ENCODE data around the gene MSANTD2.

The MSANTD2 gene

DNA sequence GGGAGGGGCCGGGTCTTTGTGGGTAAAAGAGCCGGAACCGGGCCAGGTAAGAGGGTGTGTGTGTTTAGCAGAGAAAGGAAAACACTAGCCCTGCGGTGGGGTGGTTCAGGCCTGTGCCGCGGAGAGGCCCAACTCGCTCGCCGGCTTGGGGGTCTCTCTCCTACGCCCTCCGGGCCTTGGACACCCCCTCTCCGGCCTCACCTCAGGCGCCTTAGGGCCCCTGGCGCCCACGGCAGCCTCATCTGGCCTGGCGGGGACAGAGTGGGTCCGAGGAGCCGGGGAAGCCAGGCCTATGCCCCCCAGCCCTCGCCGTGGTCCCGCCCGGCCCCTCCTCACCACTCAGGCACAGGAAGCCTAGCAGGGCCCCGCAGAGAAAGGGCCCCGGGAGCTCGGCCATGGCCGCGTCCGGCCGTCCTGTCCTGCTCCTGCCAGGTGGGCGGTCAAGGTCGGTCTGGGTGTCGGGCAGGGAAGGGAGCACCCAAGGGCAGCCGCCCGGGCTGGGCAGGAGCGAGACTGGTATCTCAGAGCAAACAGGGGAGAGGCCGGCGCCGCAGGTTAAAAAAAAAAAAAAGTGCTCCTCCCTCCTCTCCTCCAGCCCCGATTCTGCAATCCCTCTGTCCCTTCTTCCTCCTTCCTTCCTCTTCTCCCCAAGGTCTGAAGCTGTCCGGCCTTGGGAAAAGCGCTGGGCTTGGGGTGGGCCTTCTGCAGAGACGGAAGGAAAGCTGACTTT lies 48.3 kb downstream of the MSANTD2 start, which contains the start of gene VSIG2:
Gene VSIG2, minus strand, starts transcription at position 515 of the 730 bp plus-strand sequence. Its CDS starts 118 bp downstream, at position 397.
- DNase-seq: peak; percentile 23

DNA sequence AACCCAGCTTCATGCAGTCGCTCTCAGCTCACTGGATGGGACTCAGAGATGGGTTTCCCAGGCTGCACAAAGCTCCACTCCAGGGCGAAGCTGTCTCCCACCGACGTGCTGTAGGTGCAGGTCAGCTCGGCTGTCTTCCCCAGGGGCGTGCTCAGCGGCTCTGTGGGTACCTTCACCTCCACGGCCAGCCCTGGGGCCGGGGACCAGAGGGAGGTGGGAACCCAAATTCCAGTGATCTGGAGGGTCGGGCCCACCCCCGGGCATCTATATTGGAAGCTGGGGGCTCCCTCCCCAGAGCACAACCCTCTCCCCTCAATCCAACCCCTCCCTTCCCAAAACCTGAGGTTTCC lies 48.8 kb downstream of the MSANTD2 start:
- DNase-seq: no peak

DNA sequence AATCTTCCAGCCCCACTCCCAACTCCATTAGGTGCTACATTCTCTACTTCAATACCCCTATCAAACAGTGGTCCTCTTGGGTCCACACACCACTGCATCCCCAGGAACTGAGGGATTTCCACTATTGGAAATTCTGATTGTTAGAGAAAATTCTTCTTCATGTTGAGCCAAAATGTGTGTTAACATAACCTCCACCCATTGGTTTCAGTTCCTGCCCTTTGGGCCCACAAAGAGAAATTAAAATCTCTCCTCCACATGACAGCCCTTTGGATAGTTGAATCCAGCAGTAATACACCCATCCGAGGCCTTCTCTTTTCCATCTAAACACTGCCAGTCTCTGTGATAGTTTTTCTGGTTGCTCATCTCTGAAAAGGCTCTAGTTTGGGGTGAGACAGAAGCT lies 50.3 kb downstream of the MSANTD2 start:
- DNase-seq: no peak

DNA sequence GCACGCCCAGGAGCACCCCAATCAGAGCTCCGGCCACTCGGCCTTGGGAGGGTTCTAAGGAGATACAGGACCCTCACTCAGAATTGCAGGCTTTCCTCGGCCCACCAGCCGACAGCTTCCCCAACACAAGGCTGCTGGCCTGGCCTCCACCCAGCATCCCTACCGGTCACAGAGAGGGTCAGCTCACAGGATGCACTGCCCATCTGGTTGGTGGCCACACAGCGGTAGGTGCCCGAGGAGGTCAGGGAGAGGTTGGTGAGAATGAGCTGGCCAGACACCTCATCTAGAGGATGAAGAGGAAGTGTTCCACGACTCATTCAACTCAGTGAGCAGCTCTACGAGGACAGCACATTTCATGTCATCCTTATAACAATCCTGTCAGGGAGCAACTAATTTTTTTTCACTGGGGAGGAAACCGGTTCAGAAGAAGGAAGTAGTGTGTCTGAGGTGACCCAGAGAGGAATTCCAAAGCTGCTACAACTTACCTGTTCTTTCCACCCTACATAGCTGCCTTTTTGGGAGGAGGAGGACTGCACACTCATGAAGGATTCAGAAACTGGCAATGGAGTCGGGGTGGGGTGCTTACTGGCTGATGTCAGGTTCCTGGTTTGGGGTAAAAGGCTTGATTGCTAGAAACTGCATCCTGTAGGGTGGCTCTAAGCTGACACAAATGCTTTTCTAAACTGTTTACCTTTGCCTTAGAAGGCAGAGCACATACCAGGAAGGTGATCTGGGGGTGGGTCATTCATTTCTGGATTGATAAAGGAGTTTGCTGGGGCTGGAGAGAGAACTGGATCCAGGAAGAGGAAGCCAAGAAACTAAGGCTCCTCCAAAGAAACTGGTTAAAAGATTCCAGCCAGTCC lies 51.5 kb downstream of the MSANTD2 start:
- DNase-seq: no peak

DNA sequence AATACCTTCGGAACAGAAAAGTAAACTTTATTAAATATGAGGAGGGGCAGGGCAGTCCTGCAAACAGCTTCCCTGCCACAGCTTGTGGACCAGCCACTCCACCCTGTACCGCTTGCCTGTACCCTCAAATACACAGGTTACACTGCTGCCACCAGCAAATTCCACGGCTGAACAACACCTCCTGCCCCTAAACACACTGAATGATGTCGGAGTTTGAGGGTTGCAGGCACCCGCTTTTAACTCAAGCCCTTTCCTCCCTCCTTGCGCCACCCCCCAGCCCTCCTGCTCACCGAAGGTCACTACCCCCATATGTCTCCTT lies 52.1 kb downstream of the MSANTD2 start:
- DNase-seq: no peak

DNA sequence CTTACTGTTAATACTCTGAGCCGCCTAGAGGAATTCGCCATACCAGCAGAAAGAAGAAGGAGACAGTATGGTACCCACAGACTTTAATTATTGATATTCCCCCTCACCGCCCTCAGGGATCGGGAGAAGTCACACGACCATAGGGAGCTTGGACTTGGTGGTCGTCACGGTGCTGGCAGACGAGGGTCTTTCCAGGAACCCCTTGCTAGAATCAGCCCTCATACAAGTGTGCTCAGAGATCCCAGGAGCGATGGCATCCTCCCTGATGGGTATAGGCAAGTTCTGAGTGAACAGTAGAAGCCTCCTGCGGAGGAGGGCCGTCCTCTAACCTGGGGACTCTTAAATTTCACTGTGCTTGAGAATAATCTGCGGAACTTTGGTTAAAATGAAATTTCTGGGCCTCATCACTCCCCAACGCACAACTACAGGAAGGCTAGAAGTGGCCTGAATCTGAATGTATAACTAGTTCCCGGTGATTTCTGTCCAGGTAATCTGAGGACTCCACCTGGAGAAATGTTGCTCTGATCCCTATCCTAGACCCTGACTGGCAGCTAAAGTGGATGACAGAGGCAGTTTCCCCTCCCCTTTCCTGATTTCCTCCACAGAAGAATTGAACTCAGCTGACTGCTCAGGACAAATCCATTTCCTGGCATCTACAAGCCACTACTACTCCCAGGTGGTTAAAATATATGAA lies 52.7 kb downstream of the MSANTD2 start:
- no peak for DNase-seq

DNA sequence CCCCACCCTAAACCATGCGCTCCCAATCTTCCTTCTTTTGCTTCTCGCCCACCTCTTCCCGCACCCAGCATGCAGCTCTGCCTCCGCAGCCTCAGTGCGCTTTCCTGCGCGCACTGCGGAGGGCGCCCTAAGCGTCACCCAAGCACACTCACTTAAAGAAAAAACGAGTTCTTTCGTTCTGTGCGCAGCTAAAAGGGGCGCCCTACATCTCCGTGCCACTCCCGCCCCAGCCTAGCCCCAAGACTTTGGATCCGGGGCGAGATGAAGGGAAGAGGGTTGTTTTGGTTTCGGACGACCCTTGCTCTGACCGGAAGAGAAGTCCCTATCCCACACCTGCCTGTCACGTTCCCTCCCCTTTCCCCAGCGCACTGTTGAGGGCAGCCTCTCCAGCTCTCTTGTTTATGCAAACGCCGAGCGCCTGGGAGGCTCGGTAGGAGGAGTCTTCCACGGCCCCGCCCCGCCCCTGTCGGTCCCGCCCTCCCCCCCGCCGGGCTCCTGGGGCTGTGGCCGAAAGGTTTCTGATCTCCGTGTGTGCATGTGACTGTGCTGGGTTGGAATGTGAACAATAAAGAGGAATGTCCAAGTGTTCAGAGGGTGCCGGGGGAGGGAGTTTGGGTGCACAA lies 53.5 kb downstream of the MSANTD2 start:
- DNase-seq: peak; percentile 87

DNA sequence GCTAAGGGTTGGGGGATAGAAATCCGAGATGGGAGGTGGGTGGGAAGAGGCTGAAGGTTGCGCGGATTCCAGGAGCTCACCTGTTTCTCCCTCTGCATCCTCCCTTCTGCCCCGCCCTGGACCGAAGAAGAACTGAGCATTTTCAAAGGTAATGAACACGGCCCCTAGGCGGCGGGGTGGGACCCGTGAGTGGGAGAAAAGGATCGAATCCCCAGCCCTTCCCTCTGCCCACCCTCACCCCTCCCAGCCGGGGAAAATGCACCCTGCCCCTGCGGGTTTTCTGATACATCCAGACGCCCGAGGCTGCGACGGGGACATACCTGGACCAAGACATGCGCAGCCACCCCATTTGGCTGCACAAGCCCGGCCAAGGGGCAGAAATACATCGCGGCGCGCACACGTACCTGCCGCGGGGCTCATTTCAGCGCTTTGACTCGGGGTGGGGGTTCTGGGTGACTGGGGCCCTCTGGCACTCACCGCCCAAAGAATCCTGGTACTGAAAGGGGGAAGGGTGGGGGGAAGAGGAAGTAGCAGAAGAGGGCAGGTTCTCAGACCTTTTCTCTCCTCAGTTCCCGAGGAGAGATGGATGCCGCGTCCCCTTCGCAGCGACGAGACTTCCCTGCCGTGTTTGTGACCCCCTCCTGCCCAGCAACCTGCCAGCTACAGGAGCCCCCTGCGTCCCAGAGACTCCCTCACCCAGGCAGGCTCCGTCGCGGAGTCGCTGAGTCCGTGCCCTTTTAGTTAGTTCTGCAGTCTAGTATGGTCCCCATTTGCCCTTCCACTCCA lies 54.2 kb downstream of the MSANTD2 start:
- peak; percentile 52 for DNase-seq

DNA sequence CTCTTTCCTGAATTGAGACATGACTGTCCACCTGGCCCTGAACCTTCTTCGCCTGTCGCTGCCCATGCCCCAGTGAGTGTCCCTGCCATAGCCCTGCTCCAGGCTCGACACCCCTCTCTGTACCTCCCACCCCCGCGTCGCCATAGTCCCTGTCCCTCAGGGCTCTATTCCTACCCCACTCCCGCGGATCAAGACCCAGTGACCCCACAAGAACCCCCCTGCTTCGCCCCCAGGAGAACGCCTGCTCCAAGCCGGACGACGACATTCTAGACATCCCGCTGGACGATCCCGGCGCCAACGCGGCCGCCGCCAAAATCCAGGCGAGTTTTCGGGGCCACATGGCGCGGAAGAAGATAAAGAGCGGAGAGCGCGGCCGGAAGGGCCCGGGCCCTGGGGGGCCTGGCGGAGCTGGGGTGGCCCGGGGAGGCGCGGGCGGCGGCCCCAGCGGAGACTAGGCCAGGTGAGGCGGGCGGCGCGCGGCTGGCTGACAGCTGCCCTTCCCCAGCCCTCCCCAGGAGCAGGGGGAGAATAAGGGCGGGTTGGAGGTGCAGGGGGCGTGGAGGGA lies 54.9 kb downstream of the MSANTD2 start:
- DNase-seq: no peak

DNA sequence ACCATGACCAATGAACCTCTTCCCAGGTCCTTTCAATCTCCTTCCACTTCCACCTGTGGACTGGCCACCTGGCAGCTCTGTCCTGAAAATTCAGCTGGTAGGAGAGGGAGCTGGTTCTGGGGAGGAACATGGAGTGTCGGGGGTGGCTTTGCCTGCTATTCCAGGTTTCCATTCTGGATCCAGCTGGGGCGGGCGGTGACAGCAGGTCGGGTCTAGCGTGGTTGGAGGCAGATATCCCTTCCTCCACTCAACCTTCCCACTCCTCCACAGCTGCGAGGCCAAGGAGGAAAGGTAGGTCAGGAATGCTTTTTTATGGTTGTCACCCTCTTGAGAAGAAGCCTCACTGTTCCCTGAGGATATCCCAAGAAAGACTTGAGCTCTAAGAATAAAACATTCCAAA lies 57.2 kb downstream of the MSANTD2 start:
- no peak for DNase-seq

DNA sequence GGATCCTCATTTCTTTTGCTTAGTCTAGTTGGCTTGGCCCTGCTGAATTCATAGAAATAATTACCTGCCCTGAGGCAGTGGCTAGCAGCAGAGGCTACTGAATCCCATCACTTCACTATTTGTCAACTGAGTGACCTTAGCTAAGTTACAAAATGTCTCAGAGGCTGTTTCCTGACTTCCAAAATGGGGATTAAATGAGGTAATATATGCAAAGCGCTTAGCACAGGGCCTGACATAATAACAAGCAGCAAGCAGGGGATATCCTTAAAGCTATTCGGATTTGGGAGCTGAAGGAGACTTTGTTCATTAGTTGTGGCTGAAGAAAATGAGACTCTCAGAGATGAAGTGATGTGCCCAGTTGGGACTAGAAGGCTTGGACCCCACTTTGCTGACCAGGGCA lies 57.7 kb downstream of the MSANTD2 start:
- DNase-seq: no peak

DNA sequence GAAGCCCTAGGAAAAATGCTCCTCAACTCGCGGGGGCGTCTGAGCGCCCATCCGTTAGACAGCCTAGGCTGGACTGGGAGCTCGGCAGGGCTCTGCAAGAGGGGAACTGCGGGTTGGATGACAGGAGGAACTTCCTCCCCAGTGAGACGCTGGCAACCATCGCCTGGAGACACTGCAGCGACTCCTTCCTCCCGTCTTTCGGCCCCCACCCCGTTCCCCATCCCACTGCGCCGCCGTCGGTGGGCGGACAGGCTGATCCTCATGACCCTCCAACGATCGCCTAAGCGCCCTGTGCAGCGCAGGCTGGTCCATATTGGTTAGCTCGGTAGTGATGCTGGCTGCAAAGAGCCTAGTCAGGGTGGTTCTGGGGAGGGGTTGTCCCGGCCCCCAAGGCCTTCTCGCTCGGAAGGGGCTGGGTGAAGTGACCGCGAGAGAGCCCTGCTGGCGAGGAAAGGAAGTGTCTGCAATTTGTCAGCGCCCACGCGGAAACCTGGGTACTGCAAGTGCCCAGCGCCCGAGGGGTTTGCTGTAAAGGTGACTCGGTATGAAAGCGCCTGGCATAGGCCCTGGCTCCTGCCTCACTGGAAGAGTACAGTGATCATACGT lies 59.8 kb downstream of the MSANTD2 start:
- DNase-seq: peak; percentile 65

DNA sequence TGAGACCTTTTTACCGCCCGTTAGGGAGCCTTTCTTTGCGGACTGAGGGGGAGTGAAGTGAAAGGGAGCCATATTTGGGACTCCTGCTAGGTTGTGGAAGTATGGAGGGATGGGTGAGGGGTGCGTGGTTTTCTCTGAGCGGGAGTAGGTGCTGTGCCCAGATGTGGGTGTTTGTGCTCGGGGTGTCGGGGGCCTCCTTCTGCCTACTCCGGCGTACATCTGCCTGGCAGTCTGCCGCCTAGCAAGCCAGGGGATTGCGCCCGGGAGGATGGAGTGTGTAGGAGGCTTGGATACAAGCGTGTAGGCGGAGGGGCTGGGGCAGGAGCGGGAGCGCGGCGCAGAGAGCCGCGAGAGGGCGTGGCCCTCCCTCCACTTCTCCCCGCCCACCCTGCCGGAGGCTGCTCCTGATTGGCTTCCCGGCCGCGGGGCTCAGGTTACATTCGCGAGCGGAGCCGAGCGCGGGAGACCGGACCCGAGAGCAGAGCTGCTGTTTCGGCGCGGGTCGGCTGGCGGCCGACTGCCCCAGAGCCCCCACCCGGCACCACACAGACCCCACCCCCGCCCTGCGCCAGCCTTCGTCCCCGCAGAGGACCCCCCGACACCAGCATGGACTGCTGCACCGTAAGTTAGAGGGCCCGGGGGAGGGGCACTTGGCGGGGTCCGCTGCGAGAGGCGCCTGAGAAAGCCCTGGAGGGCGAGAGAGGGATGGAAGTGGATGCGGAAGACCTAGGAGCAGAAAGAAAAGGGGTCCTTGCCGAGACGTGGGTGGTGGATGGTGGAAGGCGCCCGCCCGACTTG lies 60.5 kb downstream of the MSANTD2 start, which contains the start of gene NRGN:
Gene NRGN, plus strand, starts transcription at position 464 of the 798 bp plus-strand sequence. Its CDS starts 143 bp downstream, at position 607.
- peak; percentile 90 for DNase-seq

DNA sequence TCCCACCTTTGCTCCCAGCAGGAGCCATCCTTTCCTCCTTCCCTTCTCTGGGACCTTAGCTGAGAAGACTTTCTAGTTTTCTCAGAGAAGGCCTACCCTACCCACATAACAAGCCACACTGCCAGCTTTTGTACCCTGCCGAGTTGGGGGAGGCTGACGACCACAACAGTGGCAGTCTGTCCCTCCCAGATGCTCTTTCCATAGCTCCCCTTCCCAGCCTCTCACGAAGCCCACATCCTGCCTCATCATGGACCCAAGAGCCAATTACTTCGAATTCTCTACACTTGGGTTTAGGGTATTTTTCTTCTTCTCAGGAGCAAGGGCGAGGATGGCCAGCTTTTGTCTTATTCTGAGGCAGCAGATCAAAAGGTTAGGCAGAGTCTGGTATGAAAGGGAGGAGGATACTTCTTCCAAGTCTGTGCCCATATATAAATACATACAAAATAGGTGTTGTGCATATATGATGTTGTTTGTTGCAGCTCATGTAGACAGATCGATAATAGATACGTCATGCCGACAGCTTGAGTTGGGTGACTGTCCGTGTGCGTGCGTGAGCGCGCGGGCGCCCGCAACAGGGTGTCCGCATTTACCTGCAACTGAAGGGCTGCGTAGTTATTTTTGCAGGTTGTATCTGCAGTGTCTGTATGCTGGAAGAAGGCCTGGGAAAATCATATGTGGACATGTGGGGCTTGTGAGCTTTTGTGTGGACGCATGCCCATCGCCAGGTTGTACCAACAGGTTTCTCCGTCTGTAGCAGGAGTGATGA lies 61.3 kb downstream of the MSANTD2 start:
- DNase-seq: no peak

DNA sequence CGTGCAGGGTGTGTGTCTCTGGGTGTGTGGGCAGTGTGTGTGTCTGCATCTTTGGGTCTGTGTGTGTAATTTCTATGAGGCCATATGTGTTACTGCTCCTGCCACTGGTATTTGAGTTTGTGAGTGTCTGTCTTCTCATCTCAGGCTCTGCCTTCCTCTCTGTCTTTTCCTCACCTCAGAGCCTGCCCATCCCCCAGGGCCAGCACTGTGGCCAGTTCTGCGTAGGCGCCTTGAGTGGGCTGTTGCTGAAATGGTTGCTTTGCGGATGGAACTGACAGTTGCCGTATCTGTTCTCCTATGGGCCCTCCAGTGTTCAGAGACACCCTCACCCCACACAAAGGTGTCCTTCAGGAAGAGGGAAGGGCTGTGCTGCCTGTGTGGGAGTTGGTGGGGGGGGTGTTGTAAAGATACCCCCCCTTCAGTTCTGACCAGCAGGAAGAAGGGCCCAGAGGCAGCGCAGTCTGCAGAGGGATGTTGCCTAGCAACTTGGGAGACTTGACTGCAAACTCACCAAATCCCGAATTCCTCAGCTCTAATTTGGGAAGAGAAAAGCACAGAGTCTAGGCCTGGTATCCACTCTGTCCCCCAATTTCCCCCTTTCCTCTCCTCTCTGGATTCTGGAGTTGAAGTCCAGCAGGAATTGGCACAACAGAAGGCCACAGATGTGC lies 62.4 kb downstream of the MSANTD2 start:
- DNase-seq: no peak

DNA sequence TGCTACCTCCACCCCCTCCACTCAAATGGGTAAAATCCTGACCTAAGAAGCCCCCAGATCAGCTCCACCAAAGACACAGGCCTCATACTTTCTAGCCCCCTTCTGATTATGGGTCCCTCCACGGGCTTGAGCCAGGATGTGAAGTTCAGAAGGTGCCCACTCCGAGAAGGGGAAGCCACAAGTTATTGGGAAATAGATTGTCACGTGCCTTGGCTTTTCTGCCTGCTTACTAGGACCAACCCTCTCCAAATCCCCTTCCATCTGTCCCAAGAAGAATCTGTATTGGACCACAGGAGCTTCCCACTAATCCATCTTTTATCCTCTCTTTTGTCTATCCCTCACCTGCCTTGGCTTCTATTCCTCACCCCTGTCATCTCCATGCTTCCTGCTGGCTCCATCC lies 63.5 kb downstream of the MSANTD2 start:
- DNase-seq: no peak

DNA sequence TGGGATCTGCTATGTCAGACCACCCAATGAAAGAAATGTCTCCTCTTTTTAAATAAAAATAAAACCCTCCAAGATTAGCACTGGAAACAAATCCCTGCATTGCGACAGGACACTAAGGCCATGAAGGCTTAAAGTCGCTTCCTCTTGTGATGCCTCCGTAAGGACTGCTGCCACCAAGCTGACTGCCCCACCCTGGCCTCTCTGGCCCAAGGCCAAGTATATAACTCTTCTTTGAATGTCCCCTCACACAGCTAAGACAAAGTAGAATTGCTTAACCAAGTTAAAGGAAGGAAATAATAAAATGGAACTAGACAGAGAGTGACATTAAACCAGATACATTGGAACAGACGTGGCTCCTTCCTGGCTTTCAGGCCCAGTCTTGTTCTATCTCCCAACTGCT lies 68.0 kb downstream of the MSANTD2 start:
- DNase-seq: no peak

DNA sequence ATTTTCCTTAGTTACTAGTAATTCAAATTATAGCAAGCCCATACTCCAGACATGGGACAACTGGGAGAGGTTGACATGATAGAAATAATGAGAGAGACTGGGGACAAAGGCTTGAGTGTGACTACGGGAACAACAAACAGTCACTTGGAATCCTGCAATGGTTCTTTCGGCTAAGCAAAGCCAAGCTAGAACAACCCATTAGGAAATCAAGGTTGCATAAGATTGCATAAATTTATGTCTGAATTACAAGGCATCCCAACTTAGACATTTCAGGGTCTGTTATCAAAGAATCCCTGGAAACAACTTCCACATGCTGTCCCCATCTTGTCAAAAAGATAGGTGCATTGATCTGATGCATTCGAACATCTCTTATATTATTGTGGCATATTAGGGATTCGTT lies 70.6 kb downstream of the MSANTD2 start:
- no peak for DNase-seq

DNA sequence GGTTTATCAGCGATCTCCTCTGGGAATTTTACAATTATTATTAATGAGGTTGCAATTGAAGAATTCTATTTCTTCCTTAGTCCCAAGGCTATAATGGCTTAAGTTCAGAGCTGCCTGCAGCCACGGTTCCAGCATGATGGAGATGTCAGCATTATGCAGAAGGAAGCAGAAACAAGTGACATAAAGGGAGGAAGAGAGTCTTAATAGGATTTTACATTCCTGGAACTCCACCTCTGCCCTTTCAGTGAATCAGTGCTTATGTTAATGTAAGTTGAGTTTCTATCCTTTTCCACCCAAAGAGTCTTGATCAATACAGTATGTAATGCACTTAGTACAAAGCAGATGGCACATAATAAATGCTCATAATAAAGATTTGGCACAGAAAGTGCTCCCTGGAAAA lies 72.1 kb downstream of the MSANTD2 start:
- no peak for DNase-seq

Measured in CD4-positive, alpha-beta T cell treated with Interleukin-6 for 4 hours (primary cell).